Hepatic stellate cell (primary cell): ENCODE data around the gene ABCC1.
"Not testable (repeated sequence)": the region's sequence is repeated elsewhere in the genome, so short reads cannot be mapped to it uniquely, and the experiment has no call there.

Experiments
- DNase-seq: peaks from one replicate; pipeline ENCODE4 v3.0.0; 2011; ENCODE audit warnings: low spot score

Gene ABCC1

GRCh38 chr16:15967655-15968315 is 18.4 kb downstream of the ABCC1 start:
- no peak for DNase-seq

- no peak for DNase-seq
These were observed 20.8 kb downstream of the ABCC1 start for GRCh38 chr16:15970202-15970601.

GRCh38 chr16:15970743-15971439 is 21.5 kb downstream of the ABCC1 start:
- DNase-seq: no peak

GRCh38 chr16:15971440-15971815 is 22.0 kb downstream of the ABCC1 start:
- DNase-seq: no peak

GRCh38 chr16:15972046-15972868 is 22.8 kb downstream of the ABCC1 start:
- peak; percentile 37 for DNase-seq

- DNase-seq: no peak
These were observed 24.0 kb downstream of the ABCC1 start for GRCh38 chr16:15973421-15973820.

GRCh38 chr16:15974057-15974456 is 24.6 kb downstream of the ABCC1 start:
- DNase-seq: no peak

GRCh38 chr16:15975172-15975571 is 25.8 kb downstream of the ABCC1 start:
- no peak for DNase-seq

- DNase-seq: no peak
These were observed 26.9 kb downstream of the ABCC1 start for GRCh38 chr16:15976225-15976812.

GRCh38 chr16:15976929-15977637 is 27.7 kb downstream of the ABCC1 start:
- no peak for DNase-seq

- no peak for DNase-seq
These were observed 30.4 kb downstream of the ABCC1 start for GRCh38 chr16:15979801-15980200.

- no peak for DNase-seq
These were observed 30.9 kb downstream of the ABCC1 start for GRCh38 chr16:15980329-15980728.

- no peak for DNase-seq
These were observed 32.0 kb downstream of the ABCC1 start for GRCh38 chr16:15981382-15981781.

- DNase-seq: not testable (repeated sequence)
These were observed 32.9 kb downstream of the ABCC1 start for GRCh38 chr16:15982194-15982915.

- DNase-seq: no peak
These were observed 34.5 kb downstream of the ABCC1 start for GRCh38 chr16:15983898-15984297.

GRCh38 chr16:15985144-15985543 is 35.7 kb downstream of the ABCC1 start:
- DNase-seq: no peak

GRCh38 chr16:15986261-15986660 is 36.8 kb downstream of the ABCC1 start:
- DNase-seq: no peak

- no peak for DNase-seq
These were observed 39.0 kb downstream of the ABCC1 start for GRCh38 chr16:15988268-15989013.

- DNase-seq: no peak
These were observed 41.5 kb downstream of the ABCC1 start for GRCh38 chr16:15990902-15991301.

- DNase-seq: no peak
These were observed 43.7 kb downstream of the ABCC1 start for GRCh38 chr16:15993128-15993527.

- DNase-seq: no peak
These were observed 44.1 kb downstream of the ABCC1 start for GRCh38 chr16:15993541-15993940.
